ENCODE data around the gene CEP126.

GRCh38 chr11:101945448-101945847 is 30.6 kb downstream of the CEP126 start:
- TF ChIP-seq CTCF (IDR thresholded peaks at IDR 0.05; ENCODE audit: insufficient read depth, low read length), result no peak
- no peak for TF ChIP-seq REST (IDR thresholded peaks at IDR 0.05; ENCODE audit: insufficient replicate concordance, low read depth)
- TF ChIP-seq GABPA (IDR thresholded peaks at IDR 0.05; ENCODE audit: low read depth), result no peak

All from HL-60 (cell line).